GM19035 (cell line): ENCODE data around the gene PRDX2.
"Not testable (repeated sequence)": the region's sequence is repeated elsewhere in the genome, so short reads cannot be mapped to it uniquely, and the experiment has no call there.

Experiments
- ATAC-seq: cut with Tn5 transposase; IDR thresholded peaks from one replicate; pipeline ENCODE4 v1.9.1; 2021; ENCODE audit not compliant: unreplicated experiment

PRDX2 gene

GRCh38 chr19:12825254-12826131 is 23.9 kb upstream of the PRDX2 start:
- no peak for ATAC-seq

- ATAC-seq, result no peak
Observed at GRCh38 chr19:12821761-12822160, 20.2 kb upstream of the PRDX2 start.

GRCh38 chr19:12817810-12818209 is 16.2 kb upstream of the PRDX2 start:
- ATAC-seq, result not testable (repeated sequence)

GRCh38 chr19:12817188-12817587 is 15.6 kb upstream of the PRDX2 start:
- not testable (repeated sequence) for ATAC-seq

GRCh38 chr19:12815088-12815487 is 13.5 kb upstream of the PRDX2 start:
- ATAC-seq, result no peak

- peak; percentile 77 for ATAC-seq
Observed at GRCh38 chr19:12806242-12807081, 4.9 kb upstream of the PRDX2 start, which contains the start of gene RNASEH2A. Gene RNASEH2A (plus strand): TSS chr19:12806584. CDS start chr19:12806674, 90 bp downstream.

- ATAC-seq, result no peak
Observed at GRCh38 chr19:12804051-12804450, 2.5 kb upstream of the PRDX2 start.

- ATAC-seq, result no peak
Observed at GRCh38 chr19:12802267-12803106, 887 bp upstream of the PRDX2 start.

GRCh38 chr19:12800923-12801465 is 606 bp downstream of the PRDX2 start:
- no peak for ATAC-seq

GRCh38 chr19:12800466-12800770 is 1.2 kb downstream of the PRDX2 start:
- ATAC-seq, result no peak

GRCh38 chr19:12799742-12800465 is 1.7 kb downstream of the PRDX2 start:
- ATAC-seq, result no peak

- not testable (repeated sequence) for ATAC-seq
Observed at GRCh38 chr19:12797607-12798006, 4.0 kb downstream of the PRDX2 start.

- no peak for ATAC-seq
Observed at GRCh38 chr19:12797141-12797587, 4.4 kb downstream of the PRDX2 start.

- ATAC-seq, result no peak
Observed at GRCh38 chr19:12796146-12797071, 5.2 kb downstream of the PRDX2 start.

GRCh38 chr19:12794971-12795381 is 6.6 kb downstream of the PRDX2 start:
- ATAC-seq, result no peak

GRCh38 chr19:12794196-12794941 is 7.2 kb downstream of the PRDX2 start:
- ATAC-seq, result no peak

- peak; percentile 34 for ATAC-seq
Observed at GRCh38 chr19:12793290-12794195, 8.1 kb downstream of the PRDX2 start.
